NCI-H2196 treated with DMSO at 0.1 percent for 48 hours (cell line): ENCODE measurements around the gene PCNT.

Experiments
- DNase-seq: peaks from one replicate; lab custom pipeline; 2025; ENCODE audit not compliant: unreplicated experiment; lab: John Stamatoyannopoulos, UW

Gene PCNT

GRCh38 chr21:46377789-46378188, 53.8 kb downstream of the PCNT start:
- no peak for DNase-seq

GRCh38 chr21:46379105-46379504, 55.1 kb downstream of the PCNT start:
- DNase-seq: no peak

DNA sequence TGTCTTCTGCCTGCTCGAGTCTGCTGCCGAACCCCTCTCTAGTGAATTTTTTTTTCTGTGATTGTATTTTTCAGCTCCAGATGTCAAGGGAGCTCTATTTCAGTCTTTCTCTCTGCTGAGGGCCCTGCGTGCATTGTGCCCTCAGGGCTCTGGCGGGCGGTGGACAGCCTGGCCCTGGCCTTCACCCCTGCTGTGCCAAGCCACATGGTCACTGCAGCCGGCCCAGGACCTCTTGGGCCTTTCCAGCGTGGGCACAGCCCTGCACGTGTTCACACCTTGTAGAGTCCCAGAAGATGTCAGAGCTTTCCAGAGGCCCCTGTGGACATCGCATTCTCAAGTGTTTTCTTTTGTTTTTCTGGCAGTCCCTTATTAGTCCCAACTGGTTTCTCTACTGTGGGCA, 55.7 kb downstream of the PCNT start:
- no peak for DNase-seq

- DNase-seq: no peak
Measured at GRCh38 chr21:46381541-46381940, 57.6 kb downstream of the PCNT start.

- DNase-seq: no peak
Measured at GRCh38 chr21:46384556-46384955, 60.6 kb downstream of the PCNT start.

DNA sequence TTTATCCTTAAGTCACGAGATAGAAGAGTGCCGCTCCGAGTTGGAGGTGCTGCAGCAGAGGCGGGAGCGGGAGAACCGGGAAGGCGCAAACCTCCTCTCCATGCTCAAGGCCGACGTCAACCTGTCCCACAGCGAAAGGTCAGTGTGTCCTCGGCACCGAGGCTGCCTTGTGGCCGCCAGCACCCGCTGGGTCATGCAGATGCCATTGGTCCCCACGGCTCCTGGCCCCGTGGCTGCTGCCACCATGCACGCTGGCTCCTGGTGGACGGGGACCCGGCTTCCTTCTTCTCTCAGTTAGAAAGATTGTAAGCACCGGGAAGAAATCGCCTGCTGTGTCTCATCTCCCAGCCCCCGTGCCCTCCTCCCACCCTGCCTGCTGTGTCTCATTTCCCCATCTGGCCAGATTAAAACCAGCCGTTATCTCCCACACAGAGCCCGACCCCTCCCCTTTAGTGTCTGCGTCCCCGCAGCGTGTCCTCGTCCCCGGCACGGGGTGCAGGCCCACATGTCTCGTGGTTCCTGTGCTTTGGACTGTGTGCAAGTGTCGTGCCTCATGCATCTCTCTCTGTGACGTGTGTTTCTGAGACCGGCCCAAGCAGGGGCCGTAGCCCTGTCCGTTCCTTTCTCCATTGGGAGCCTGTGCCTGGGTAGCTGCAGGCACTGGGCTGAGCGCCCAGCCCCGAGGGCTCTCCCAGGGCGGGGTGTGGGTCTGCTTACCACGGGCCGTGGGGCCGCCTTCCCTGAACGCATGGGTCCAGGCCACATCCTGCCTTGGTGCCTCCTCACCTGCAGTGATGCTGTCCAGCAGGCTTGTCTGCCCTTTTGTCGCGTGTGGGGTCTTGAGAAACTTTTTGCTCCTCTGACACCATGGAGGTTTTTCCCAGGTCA, 62.1 kb downstream of the PCNT start:
- no peak for DNase-seq

DNA sequence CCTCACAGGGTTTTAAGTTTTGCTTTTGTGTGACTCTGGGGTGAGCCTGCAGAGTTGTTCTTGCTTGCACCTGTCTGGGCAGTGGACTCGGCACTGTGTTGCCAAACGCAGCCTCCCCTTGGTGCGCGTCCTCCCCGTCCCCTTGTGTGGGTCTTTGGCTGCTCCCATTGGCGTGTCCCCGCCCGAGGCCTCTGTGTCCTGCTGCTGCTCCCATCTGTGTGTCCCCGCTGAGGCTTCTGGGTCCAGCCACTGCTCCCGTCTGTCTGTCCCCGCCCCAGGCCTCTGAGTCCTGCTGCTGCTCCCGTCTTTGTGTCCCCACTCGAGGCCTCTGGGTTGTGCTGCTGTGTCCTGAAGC, 62.8 kb downstream of the PCNT start:
- DNase-seq: no peak

DNA sequence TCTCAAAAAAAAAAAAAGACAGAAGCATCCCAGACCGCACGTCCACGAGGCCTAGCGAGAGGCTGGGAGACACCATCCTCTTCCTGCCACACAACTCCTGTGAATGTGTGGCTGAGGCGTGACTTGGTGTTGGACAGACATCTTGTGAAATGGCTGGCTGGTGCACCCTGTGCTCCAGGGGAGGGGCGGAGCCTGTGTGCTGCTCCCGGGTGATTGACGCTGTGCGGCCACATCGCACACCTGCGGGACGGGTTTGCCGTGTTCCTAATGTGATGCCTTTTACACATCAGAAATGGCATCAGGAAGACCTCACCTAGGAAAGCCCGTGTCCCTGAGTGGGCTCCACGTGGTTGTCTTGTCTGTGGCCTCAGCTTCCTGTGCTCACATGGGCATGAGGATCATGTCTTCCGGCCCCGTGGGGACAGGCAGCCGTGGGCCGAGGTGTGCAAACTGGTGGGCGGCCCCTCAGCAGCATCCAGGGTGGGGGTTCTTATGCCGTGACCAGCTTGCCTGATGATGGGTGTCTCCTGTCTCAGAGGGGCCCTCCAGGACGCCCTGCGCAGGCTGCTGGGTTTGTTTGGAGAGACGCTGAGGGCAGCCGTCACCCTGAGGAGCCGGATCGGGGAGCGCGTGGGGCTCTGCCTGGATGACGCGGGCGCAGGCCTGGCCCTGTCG, 64.4 kb downstream of the PCNT start:
- DNase-seq: no peak

GRCh38 chr21:46388896-46389295, 64.9 kb downstream of the PCNT start:
- DNase-seq: no peak

DNA sequence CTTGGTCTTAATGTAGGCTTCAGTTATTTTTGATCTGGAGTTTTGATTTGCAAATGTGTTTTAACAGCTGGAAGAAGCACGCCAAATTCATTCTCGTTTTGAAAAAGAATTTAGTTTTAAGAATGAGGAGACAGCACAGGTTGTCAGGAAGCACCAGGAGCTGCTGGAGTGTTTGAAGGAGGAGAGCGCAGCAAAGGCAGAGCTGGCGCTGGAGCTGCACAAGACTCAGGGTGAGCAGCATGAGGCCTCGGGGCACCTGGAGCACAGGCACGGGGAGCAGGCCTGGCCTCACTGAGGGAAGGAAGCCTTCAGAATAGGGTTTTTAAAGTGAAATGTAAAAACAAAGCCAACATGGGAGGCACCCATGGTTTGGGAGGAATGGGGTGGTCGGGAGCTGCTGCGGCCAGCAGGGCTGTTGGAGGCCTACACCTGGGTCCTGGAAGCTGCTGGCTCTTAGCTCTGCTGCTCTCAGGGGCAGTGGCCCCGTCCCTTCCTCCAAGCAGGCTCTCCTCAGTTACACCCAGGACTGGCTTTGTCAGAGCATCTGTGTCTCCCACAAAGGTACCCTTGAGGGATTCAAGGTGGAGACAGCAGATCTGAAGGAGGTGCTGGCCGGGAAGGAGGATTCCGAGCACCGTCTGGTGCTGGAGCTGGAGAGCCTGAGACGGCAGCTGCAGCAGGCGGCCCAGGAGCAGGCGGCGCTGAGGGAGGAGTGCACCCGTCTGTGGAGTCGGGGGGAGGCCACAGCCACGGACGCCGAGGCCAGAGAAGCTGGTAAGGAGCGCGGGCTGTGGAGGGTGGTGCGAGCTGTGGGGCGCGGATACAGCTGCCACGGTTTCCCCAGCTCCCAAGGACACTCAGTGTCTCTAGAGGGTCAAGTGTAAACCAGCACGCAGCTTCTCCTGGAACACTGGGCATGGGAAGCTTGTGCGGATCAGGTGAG, 66.9 kb downstream of the PCNT start:
- no peak for DNase-seq

DNA sequence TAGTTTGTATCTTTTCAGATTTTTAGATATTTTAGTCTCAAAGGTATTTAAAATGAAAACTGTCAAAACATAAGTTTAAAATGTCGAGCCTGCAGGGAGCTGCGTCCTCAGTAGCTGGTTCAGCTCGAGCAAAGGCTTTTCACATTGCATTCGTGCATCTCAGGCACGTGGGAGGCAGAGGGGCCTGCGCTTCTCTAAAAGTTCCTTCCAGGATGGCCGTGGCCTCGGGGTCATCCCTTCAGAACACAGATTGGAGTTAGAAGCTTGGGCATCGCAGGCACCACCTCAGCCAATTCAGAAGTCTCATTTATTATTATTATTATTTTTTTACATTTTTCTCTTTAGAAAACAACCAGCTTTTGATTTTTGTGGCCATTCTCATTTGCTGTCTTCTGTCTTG, 67.8 kb downstream of the PCNT start:
- DNase-seq: no peak

DNA sequence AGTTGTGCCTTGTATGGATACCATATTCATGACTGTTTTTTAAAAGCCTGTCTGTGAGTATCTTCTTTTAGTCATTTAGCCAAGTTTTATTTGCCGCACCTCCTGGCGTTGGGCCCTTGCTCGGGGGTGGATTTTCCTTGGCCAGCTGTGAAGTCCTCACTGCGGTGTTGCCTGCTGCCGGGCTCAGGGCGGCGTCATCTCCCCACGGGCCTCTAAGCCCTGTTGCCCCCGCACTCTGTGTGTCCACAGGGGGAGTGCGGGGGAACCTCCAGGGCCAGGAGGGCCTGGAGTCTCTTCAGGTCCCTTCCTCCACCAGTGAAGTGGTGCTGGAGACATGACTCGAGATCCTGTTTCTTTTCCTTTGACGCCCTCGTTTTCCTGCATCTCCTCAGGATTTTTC, 69.0 kb downstream of the PCNT start:
- DNase-seq: no peak

- no peak for DNase-seq
Measured at GRCh38 chr21:46393451-46393940, 69.5 kb downstream of the PCNT start.

- no peak for DNase-seq
Measured at GRCh38 chr21:46393941-46394594, 70.1 kb downstream of the PCNT start.

DNA sequence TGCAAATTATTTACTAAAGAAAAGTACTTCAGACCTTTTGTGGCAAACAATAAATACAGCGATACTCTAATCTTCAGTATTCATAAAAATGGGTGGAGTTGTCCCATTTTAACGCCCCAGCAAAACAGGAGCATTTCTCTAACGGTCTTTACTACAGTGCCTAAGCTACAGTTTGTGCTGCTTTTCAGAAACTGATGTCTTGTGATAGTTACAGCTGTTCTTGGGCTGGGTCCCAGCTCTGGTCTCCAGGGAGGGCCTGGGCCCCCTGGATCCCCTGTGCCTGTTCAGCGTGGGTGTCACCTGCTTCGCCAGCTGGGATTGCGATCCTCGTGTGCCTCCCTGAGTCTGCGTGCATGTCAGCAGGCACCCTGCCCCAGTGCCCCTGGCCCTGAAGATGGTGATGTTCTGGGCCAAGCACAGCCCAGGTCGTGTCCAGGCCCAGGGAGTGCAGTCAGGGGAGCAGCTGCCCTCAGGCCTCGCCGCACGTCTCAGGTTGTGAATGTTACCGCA, 70.7 kb downstream of the PCNT start:
- DNase-seq: no peak

- DNase-seq: no peak
Measured at GRCh38 chr21:46397211-46397905, 73.4 kb downstream of the PCNT start.

DNA sequence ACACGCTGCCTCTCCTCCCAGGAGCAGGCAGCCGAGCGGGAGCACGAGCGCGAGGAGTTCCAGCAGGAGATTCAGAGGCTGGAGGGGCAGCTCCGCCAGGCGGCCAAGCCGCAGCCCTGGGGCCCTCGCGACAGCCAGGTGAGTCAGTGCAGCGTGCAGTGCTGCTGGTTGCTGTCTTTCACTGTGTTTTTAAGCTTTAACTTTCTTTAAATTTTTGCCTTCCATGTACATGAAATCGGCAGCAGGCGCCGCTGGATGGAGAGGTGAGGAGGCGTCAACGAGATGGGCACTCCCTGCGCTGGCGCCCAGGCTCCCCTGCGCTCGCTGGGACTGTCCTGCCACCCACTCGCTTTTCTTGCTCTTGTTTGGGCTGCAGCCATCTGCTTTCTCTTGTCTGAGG, 74.0 kb downstream of the PCNT start:
- DNase-seq: no peak

- no peak for DNase-seq
Measured at GRCh38 chr21:46399129-46399528, 75.2 kb downstream of the PCNT start.

GRCh38 chr21:46399686-46400085, 75.7 kb downstream of the PCNT start:
- no peak for DNase-seq
